Testis (tissue), 2 donors: ENCODE data around the gene ANKRD49.

Source experiments
- POLR2A ChIP-seq: fragments of 450-650 bp; IDR thresholded peaks from one replicate; pipeline ENCODE4 v1.6.1; 2017; ENCODE audit warnings: antibody characterized with exemption, mild to moderate bottlenecking, moderate library complexity
- TF ChIP-seq, protein P1 (sequence below), 3 experiments: fragments of 450-650 bp in 2 of 3; fragments of 200-600 bp in 1 of 3; sonication (generic) in 1 of 3; IDR thresholded peaks; one replicate each; pipeline ENCODE4 v1.5.1; 2016 to 2019; ENCODE audit warnings: antibody characterized with exemption in 3 of 3, mild to moderate bottlenecking in 2 of 3, moderate library complexity in 1 of 3

DNA sequence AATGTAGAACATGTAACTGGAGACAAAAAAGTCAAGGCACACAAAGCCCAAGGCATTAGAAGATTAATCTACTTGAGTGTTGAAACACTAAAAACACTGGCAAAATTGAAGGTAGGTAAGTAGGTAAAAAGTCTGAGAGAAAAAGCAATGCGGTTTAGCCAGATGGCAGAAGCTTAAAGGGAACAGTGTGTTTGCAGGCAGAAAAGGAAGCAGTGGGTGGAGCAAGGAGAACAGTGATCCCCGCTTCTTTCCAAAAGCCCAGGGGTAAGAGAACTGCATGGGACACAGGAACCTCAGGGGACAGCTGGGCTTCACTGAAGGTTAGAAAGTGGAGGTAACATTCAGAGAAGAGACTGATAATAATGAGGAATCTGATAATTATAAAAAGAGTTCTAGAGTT is 16.2 kb upstream of the ANKRD49 start:
- TF ChIP-seq, protein P1, sequence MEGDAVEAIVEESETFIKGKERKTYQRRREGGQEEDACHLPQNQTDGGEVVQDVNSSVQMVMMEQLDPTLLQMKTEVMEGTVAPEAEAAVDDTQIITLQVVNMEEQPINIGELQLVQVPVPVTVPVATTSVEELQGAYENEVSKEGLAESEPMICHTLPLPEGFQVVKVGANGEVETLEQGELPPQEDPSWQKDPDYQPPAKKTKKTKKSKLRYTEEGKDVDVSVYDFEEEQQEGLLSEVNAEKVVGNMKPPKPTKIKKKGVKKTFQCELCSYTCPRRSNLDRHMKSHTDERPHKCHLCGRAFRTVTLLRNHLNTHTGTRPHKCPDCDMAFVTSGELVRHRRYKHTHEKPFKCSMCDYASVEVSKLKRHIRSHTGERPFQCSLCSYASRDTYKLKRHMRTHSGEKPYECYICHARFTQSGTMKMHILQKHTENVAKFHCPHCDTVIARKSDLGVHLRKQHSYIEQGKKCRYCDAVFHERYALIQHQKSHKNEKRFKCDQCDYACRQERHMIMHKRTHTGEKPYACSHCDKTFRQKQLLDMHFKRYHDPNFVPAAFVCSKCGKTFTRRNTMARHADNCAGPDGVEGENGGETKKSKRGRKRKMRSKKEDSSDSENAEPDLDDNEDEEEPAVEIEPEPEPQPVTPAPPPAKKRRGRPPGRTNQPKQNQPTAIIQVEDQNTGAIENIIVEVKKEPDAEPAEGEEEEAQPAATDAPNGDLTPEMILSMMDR (IDR thresholded peaks at IDR 0.05): no peak
- TF ChIP-seq POLR2A: no peak
